ES-I3 (cell line): ENCODE results near the gene EML4.
"Not testable (repeated sequence)": the region's sequence is repeated elsewhere in the genome, so short reads cannot be mapped to it uniquely, and the experiment has no call there.

ENCODE experiments used
- H3K36me3 ChIP-seq: 2 replicates; pipeline ENCODE4 v1.6.1; 2013; ENCODE audit warnings: mild to moderate bottlenecking, low read length, control low read depth, moderate library complexity; ENCODE audit not compliant: insufficient read depth
- H3K4me1 ChIP-seq: 2 replicates; pipeline ENCODE4 v1.6.1; 2013; ENCODE audit warnings: mild to moderate bottlenecking, control low read depth, low read length; ENCODE audit not compliant: insufficient read depth
- H3K9ac ChIP-seq: 2 replicates; pipeline ENCODE4 v1.6.1; 2013; ENCODE audit warnings: low read depth, mild to moderate bottlenecking, low read length, moderate library complexity
- H3K9me3 ChIP-seq: 2 replicates; pipeline ENCODE4 v1.6.1; 2013; ENCODE audit warnings: mild to moderate bottlenecking, low read length, moderate library complexity; ENCODE audit not compliant: control insufficient read depth, insufficient read depth

EML4 gene

GRCh38 chr2:42372474-42373200, 203.5 kb downstream of the EML4 start:
- Histone ChIP-seq H3K36me3 (no peaks in the 10 kb centered on the region), H3K9ac (no peak overlapping the region), H3K9me3 (no peaks in the 10 kb centered on the region), H3K4me1 (peaks cover 5% of the 10 kb centered on the region; the same call in 1 of the 2 replicates)

DNA sequence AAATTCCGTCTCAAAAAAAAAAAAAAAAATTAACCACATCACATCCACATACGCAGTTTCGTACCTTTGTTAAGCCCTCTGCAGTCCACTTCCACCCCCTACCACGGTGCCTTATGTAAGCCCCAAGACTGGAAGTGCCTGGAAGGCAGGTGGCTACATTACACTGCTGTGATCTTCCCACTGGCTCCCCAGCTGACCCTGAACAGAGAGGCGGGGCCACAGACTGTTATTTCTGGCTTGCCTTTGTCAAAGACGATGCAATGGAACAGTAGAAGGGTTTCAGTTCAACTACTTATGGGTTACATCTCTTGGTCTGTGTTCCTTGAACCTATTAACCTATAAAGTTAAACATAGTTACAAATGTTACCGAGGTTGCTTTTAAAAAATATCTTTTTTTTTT, 207.6 kb downstream of the EML4 start:
- Histone ChIP-seq H3K9ac (no peak overlapping the region), H3K36me3 (no peaks in the 10 kb centered on the region), H3K9me3 (no peaks in the 10 kb centered on the region), H3K4me1 (no peaks in the 10 kb centered on the region)

GRCh38 chr2:42378415-42378814, 209.3 kb downstream of the EML4 start:
- H3K4me1 ChIP-seq: no peaks in the 10 kb centered on the region
- no peaks in the 10 kb centered on the region for H3K36me3 ChIP-seq
- H3K9ac ChIP-seq: no peak overlapping the region
- H3K9me3 ChIP-seq: no peaks in the 10 kb centered on the region

- not testable (repeated sequence) for H3K9me3 ChIP-seq, H3K36me3 ChIP-seq, H3K9ac ChIP-seq, H3K4me1 ChIP-seq
These were observed 210.9 kb downstream of the EML4 start for GRCh38 chr2:42380026-42380425.

DNA sequence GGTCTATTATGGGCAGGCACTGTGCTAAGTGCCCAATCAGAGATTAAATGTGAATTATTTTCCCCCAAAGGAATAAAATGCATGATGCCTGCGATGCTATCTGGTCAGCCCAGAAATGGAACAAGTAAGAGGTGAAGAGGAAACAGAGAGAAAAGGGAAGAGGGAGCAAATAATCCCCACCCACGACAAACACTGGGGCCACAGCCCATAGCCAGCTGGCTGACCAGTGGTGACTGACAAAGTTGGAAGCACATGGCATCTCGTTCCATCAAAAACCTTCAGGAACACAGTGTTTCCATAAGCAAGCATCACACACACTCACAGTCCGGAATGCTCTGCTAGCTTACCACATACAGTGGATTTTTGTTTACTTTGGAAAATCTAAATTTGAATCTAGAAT, 213.0 kb downstream of the EML4 start:
- H3K36me3 ChIP-seq: no peaks in the 10 kb centered on the region
- H3K9ac ChIP-seq: no peak overlapping the region
- H3K4me1 ChIP-seq: no peaks in the 10 kb centered on the region
- no peaks in the 10 kb centered on the region for H3K9me3 ChIP-seq
